Activated gamma-delta T cell treated with anti-CD3 and anti-CD28 coated beads, Interleukin-2, amount 50 U/mL, for 16 hours (primary cell): ENCODE results near the gene ATP8B1.
"Not testable (repeated sequence)": the region's sequence is repeated elsewhere in the genome, so short reads cannot be mapped to it uniquely, and the experiment has no call there.

Experiments used
- DNase-seq: peaks from one replicate; pipeline ENCODE4 v3.0.0-alpha.2; 2020; ENCODE audit warnings: low read depth

The ATP8B1 gene

DNA sequence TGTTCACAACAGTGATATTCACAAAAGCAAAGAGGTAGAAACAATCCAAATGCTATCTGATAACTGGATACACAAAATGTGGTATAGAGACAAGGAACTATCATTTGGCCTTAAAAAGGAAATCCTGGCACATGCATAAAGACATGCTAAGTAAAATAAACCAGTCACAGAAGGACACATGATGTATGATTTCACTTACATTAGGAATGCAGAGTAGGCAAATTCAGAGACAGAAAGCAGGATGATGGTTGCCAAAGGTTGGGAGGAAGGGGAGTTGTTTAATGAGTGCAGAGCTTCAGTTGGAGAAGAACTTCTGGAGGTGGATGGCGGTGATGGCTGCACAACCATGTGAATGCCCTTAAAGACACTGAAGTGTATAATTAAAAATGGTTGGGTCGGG lies 38.1 kb downstream of the ATP8B1 start:
- no peak for DNase-seq

DNA sequence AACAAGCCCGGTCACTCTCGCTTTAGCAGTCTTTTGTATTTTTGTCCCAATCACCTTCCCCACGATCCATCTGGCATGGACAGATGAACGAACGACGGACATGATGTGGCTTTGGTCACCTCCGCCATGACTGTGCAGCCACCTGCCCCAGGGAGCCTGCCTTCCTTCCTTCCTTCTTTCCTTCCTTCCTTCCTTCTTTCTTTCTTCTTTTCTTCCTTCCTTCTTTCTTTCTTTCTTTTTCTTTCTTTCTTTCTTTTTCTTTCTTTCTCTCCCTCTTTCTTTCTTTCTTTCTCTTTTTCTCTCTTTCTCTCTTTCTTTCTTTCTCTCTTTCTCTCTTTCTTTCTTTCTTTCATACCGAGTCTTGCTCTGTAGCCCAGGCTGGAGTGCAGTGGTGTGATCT lies 39.0 kb downstream of the ATP8B1 start:
- DNase-seq, result no peak

DNA sequence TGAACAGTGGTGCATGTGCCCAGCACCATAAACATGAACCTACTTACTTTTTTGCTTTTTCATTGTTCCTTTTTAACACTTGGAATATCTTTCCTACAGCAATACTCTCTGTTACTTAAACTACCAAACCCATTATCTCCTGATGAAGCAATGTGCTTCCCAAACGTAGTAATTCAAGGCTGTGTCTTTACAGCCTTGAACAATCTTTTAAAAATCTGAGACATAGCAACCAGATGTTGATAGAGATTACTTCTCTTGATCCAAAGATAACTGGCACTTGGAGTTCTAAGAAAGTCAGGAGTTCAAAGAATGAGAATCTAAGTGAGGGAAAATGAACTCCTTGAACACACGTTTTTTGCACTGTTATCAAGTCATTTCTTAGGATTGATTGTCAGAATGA lies 40.4 kb downstream of the ATP8B1 start:
- no peak for DNase-seq

DNA sequence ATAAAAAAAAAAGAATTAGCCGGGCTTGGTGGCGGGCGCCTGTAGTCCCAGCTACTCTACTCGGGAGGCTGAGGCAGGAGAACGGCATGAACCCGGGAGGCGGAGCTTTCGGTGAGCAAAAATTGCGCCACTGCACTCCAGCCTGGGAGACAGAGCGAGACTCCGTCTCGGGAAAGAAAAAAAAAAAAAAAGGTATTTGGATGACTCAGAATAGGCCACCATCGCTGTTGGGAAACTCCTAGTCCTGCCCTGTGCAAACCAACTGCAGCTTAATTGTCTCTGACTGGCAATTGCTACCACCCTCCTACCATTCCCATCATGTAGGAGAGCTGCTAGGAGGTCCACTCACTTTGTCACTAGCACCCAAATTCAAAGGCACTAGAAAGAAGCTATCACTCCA lies 43.5 kb downstream of the ATP8B1 start:
- no peak for DNase-seq

DNA sequence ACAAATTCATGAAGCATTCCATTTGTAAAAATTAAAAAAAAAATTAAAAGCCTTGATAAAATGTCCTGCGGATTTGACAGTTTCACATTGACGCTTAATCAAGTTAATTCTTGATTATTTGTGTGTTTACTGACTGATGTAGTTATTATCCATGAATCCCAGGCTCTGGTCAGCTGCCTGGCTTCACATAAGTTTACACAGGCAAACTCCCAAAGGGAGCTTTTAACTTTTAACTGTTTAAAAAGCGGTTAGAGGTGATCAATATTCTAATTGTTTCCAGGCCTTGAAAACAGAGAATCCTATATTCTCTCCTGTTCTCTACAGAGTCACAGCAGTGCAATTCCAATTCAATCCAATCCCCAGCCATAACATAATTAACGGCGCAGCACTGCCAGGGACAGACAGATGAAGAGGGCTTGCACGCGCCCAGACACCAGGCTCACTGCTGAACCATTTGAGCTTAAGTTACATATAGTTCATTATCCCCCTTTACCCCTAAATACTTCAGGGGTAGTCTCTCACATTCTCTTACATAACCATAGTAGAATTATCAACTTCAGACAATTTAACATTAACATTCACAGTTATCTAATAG lies 47.5 kb downstream of the ATP8B1 start:
- no peak for DNase-seq

DNA sequence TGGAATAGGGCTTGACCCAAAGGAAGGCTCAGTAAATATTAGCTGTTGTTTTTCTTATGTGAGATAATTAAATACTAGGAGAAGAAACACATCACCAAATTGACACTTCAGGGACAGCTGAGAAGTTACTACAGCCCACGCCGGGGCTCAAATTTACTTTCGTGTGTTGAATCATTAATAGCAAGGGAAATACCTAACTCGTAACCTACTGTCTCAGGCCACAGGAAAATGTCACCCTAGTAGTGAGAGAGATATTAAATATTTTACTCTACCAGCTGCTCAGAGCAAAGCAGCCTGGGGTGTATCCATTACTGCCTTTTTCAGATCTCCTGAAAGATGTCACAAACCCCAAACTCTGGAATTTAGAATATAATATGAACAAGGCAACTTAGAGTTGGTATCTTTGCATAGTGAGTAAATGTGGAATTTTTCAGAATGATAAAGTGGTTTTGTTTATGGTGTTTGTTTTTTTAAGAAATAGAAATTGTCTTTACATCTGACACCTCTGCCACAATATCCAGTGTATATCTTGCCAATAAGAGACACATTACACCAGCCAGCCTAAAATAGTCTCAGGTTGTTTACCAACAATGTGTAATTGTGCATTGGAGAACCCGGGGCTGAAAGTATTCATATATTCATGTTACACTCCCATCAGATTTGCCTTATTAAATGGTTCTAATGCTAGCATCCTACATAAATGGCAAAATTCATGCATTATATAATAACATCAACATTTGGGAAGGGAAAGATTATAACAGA lies 48.4 kb downstream of the ATP8B1 start:
- no peak for DNase-seq

DNA sequence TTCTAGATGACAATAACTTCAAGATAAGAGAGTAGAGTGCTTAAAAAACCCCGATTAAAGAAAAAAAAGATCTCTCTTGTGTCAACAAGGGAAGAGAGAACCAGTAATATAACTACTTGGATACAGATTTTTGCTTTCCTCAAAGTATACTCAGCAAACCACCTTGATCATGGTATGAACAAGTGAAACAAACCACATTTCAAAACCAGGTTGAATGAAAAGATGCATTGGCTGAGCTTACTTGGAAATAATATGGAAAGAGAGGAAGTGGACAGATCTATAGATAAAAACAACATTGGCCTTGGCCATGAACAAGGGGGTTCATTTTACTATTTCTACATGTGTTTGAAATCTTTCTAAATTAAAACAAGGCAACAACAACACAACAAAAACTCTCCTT lies 50.1 kb downstream of the ATP8B1 start:
- no peak for DNase-seq

DNA sequence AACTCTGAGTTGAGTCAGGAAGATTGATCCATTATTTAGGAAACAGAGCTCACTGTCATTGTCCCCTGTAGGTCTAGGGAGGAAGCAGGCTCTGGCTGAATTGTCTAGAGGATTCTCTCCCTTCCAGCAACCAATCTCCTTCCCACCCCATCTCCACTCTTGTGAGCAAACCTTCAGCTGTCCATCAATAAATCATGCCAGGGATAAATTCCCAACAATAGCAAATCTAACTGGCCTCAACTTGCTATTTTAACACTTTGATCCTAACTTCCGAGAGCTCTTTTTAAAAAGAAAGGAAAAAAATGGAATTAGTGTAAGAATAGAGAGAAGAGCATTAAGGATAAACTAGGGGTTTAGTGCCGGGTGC lies 53.5 kb downstream of the ATP8B1 start:
- DNase-seq, result no peak

DNA sequence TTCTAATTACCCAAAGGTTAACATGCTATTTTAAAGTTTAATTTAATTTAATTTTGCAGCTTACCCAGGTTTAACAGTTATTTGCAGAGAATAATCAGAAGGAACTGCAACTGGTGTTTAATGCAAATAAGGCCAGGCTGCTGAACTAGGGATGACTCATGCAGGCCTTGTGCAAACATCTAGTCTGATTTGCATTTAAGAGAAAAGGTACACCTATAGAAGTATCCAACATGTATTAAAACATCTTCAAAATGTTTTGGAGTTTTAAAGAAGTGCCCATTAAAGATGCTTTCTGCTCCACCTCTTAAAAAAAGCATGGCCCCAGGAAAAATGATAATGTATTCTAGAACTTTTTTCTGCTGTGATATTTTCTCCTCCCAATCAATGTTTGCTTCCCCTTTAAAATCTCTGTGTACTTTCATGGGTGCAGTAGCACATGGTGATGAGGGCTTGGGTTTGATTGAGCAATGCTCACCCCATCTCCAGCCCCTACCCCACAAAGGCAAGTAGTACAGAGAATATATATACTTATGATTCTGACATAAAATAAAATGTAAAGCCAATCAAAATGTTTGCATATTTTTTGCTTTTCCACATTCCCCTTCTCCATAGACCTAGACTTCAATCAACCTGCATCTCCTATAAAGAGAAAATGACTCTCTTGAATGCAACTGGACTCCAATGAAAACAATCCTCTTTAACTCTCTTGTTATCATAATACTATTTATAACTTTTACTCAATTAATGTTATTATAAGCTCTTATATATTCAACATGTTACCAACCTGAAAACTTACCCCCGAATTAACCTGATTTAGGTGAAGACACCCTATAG lies 54.1 kb downstream of the ATP8B1 start:
- no peak for DNase-seq

DNA sequence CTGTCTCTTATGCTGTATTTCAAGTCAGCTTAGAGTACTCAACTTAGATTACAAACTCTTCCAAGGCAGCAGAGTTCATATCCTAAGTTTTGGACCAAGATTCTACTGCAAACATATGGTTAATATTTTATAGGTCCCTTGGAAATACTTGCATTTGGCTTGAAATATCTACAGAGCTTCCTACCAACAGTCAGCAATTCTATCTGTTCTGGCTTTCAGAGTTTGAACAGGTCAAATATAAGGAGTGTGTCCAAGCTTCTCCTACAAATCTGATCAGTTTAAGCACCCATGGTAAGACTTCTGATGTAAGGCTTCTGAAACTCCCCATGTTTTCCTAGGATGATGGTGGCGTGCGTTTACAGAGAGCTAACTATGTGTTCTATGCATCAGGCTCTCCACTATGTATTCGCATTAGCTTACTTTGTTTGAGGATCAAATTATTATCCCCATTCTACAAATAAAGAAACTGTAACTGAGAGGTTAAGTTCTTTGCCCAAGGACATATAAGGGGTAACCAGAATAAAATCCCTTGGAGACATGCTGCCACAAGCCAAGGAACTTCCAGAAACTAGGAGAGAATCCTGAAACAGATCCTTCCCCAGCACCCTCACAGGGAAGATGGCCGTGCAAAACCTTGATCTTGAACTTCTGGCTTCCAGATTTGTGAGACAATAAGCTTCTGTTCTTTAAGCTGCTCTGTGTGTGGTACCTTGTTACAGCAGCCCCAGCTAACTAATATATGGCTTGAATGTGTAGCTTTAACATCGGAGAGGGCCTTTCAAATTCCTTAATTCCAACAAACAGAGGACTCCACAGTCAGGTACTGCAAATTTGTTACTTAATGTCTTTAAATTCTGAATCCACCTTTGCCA lies 55.1 kb downstream of the ATP8B1 start:
- DNase-seq, result no peak

DNA sequence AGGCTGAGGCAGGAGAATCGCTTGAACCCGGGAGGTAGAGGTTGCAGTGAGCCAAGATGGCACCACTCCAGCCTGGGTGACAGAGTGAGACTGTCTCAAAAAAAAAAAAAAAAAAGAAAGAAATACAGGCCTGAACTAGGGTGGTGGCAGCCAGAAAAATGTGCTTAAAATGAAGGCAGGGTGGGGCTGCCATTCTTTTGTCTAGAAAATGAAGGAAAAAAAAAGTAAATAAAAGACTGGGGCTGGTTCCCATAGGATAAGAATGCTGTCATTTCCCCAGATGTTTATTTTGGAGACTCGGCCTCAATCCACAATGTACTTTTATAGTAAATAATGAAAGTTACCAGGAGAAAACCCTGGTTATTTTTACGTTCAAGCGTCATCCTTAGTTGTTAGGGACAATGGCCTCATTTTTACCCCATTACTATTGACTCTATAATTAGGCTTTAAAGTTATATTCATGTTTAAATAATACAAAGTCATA lies 58.9 kb downstream of the ATP8B1 start:
- DNase-seq, result no peak

DNA sequence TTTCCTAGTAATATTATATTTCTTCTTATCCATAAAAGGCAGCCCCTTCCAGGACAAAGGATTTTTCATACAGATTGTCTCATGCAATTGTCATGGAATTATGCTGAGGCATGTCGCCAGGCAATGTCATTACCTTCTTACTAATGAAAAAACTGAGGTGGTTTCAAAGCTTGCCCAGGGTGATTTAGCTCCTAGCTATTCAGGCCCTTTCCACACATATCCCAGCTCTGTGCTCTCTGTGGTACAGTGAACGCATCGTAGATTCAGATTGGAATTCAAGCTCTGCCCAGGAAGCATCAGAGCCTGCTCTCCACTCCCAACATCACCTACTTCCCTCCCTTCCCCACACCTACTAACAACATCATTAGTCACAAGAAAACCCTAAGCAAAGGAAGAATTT lies 60.1 kb downstream of the ATP8B1 start:
- no peak for DNase-seq

DNA sequence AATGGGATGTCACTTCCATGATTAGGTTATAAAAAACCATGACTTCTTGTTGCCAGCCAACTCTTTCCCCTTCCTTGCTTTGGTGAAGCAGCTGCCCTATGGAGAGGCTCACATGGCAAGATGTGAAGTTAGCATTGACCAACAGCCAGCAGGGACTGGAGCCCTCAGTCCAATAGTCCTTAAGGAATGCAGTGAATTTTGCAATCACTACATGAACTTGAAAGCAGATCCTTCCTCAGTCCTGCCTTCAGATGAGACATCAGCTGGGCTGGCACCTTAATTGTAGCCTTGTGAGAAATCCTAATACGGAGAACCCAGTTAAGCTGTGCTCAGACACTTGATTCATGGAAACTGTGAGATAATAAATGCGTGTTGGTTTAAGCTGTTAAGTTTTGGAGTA lies 61.8 kb downstream of the ATP8B1 start:
- no peak for DNase-seq

DNA sequence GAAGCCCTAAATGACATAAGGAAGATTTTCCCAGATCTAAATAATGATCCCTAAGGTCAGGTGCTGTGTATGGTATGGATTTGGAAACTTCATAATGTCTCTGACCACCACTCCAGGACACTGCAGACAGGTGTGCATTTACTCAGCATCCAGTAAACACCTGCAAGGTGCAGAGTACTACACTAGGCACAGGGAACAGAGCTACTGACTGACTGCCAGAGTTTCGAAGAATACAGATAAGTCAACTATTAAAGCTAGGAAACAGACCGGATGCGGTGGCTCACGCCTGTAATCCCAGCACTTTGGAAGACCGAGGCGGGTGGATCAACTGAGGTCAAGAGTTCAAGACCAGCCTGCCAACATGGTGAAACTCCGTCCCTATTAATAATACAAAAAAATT lies 65.0 kb downstream of the ATP8B1 start:
- DNase-seq, result no peak

DNA sequence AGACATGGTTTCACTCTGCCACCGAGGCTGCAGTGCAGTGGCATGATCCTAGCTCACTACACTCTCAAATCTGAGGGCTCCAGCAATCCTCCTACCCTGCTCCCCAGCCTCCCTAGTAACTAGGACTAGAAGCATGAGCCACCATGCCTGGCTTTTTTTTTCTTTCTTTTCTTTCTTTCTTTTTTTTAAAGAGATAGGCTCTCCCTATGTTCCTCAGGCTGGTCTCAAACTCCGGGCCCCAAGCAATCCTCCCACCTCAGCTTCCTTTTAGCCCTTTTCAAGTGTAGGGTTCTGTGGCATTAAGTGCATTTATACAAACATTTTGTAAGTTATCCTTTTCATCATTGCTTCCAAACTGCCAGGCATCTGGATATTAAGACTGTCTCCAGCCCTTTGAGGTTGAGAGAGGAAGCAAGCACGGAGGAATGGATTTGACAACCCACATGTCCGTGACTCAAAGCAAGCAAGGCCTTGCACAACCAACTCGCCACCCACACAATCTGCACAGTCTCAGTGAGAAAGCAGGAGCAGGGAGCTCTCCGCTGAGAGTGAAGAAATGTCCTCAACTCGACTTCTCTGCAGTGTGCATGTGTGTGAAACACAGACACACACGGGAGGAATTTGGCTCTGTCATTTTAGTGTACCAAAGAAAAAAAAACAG lies 65.6 kb downstream of the ATP8B1 start:
- DNase-seq, result no peak

DNA sequence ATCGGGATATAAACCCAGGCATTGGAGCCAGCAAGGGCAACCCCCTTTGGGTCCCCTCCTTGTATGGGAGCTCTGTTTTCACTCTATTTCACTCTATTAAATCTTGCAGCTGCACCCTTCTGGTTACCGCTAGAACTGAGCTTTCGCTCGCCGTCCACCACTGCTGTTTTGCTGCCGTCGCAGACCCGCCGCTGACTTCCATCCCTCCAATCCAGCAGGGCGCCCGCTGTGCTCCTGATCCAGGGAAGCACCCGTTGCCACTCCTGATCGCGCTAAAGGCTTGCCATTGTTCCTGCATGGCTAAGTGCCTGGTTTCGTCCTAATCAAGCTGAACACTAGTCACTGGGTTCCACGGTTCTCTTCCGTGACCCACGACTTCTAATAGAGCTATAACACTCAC lies 68.1 kb downstream of the ATP8B1 start:
- not testable (repeated sequence) for DNase-seq

DNA sequence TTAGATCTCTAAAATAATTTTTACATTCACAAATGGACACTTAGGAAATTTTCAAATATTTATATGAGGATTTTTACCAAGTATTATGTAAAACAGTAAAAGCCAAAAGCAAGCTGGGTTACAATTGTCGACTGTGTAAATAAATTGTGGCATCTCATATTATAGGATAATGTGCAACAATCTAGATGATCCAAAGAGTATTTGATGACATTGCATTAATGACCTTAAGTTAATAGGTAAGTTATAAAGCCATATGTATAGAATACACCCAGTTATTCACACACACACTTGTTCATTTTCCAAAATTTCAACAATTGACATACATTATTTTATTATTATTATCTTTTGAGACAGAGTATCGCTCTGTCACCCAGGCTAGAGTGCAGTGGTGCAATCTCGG lies 69.3 kb downstream of the ATP8B1 start:
- DNase-seq, result no peak

DNA sequence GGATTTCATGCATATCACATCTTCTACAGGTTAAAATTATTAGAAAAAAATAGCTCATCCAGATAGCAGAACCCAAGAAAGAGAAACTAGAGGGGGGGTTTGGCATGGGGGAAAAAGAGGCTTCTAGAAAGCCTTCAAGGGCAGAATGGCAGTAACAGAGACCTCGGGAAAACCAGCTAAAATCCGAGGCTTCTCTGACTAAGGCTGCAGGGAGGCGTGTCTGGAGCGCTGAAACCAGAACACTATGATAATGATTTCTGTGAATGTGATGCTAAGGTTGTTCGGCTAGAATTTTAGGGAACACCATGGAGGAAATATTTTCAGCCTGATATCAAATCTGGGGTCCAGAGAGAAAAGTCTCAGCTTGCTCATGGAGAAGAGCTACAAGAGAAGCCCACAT lies 73.0 kb downstream of the ATP8B1 start:
- DNase-seq, result no peak

DNA sequence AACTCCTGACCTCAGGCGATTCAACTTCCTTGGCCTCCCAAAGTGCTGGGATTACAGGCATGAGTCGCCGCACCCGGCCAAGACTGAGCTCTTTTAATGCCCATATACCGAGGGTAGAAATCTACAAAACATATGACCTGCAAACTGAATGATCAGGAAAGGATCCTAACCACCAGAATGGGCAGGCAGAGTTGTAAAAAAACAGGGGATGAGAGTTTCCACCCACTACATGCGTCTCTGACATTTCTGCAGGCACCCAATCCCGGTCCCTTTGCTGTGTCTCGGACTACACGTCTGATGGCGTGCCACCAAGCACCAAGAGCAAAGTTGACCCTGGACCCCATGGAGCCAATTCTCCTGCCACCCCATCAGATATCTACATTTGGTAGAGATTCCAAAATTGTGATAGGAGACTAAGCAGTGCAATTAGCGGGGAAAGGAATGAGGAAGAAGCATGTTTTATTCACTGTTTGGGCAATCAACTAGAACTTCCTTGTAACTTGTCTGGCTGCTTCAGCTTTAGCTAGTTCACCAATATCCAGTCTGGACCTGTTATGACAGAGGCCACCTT lies 74.1 kb downstream of the ATP8B1 start:
- DNase-seq, result no peak

DNA sequence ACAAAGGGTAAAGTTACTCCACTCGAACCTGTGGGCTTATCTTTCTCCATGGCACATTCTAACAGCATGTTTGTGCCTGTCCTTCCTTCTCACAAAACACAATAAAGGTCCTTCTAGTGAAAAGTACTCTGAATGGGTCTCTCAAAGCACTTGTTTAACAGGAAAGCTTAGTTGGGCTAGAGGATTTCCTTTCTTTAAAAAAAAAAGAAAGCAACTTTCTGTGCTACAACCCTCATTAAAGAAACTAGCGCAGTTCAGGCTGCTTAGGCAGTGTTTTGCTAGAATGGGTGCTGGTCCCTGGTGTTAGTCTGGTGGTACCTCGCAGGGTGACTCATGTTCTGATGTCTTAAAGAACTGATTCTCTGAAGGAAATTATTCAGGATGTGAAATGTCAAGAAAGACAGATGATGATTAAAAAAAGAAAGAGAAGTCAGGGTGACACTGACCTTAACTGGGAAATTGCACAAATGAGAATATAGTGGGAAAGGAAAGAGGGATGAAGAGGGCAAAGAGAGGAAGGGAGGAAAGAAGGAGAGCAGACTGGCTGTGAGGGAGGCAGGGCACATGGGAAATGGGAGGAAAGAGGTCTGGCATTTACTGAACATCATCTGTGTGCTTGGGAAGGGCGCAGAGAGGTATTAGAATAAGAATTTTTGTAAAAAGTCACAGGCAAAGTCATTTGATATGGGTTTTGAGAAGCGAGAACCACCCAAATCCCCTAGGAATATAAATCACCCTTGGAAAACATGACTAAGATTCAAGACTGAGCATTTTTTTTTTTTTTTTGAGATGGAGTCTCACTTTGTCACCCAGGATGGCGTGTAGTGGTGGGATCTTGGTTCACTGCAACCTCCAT lies 74.9 kb downstream of the ATP8B1 start:
- DNase-seq, result no peak
